Measurements from ENCODE around the gene MTX2.
A peak's percentile ranks its signal among the peaks of the same experiment; 100 is the strongest.
"Not testable (repeated sequence)": the region's sequence is repeated elsewhere in the genome, so short reads cannot be mapped to it uniquely, and the experiment has no call there.

Gene MTX2

GRCh38 chr2:176291335-176291734 is 22.1 kb downstream of the MTX2 start:
- DNase-seq: no peak

GRCh38 chr2:176291809-176292283 is 22.6 kb downstream of the MTX2 start:
- DNase-seq: no peak

GRCh38 chr2:176292608-176293007 is 23.4 kb downstream of the MTX2 start:
- DNase-seq: no peak

GRCh38 chr2:176293334-176293733 is 24.1 kb downstream of the MTX2 start:
- no peak for DNase-seq

GRCh38 chr2:176297067-176297466 is 27.8 kb downstream of the MTX2 start:
- DNase-seq: peak; percentile 43

- DNase-seq: no peak
Observed at GRCh38 chr2:176297737-176298136, 28.5 kb downstream of the MTX2 start.

GRCh38 chr2:176306020-176306419 is 36.8 kb downstream of the MTX2 start:
- DNase-seq: not testable (repeated sequence)

- DNase-seq: no peak
Observed at GRCh38 chr2:176317199-176317598, 48.0 kb downstream of the MTX2 start.

GRCh38 chr2:176317623-176318065 is 48.4 kb downstream of the MTX2 start:
- DNase-seq: no peak

GRCh38 chr2:176321916-176322315 is 52.7 kb downstream of the MTX2 start:
- no peak for DNase-seq

- DNase-seq: no peak
Observed at GRCh38 chr2:176324862-176325261, 55.6 kb downstream of the MTX2 start.

- DNase-seq: no peak
Observed at GRCh38 chr2:176325732-176326131, 56.5 kb downstream of the MTX2 start.

- no peak for DNase-seq
Observed at GRCh38 chr2:176328149-176328548, 58.9 kb downstream of the MTX2 start.

- no peak for DNase-seq
Observed at GRCh38 chr2:176330612-176331011, 61.4 kb downstream of the MTX2 start.

- DNase-seq: no peak
Observed at GRCh38 chr2:176331646-176332045, 62.4 kb downstream of the MTX2 start.

- no peak for DNase-seq
Observed at GRCh38 chr2:176334729-176335128, 65.5 kb downstream of the MTX2 start.

GRCh38 chr2:176338395-176338794 is 69.2 kb downstream of the MTX2 start:
- no peak for DNase-seq

GRCh38 chr2:176339208-176339607 is 70.0 kb downstream of the MTX2 start:
- DNase-seq: no peak

- DNase-seq: no peak
Observed at GRCh38 chr2:176356251-176356650, 87.0 kb downstream of the MTX2 start.

- no peak for DNase-seq
Observed at GRCh38 chr2:176364273-176364977, 95.2 kb downstream of the MTX2 start.

- DNase-seq: no peak
Observed at GRCh38 chr2:176368349-176368748, 99.1 kb downstream of the MTX2 start.

- no peak for DNase-seq
Observed at GRCh38 chr2:176370467-176371171, 101.4 kb downstream of the MTX2 start.

- DNase-seq: not testable (repeated sequence)
Observed at GRCh38 chr2:176373155-176373554, 103.9 kb downstream of the MTX2 start.

- DNase-seq: no peak
Observed at GRCh38 chr2:176378323-176378722, 109.1 kb downstream of the MTX2 start.
